ENCODE results near the gene NAPSA.

GRCh38 chr19:50317115-50317514 lies 48.3 kb downstream of the NAPSA start:
- TF ChIP-seq CTCF (IDR thresholded peaks at IDR 0.05) (no peak), POLR2A (IDR thresholded peaks at IDR 0.05) (no peak)

Measured in Peyer's patch (tissue), 4 donors.